Spinal cord (tissue), 10 donors: ENCODE results near the gene ACE2. TPM values are rescaled to one million over a fixed set of nuclear protein-coding genes. Genes with fewer than 3 reads are reported as not detected.
A peak's percentile ranks its signal among the peaks of the same experiment; 100 is the strongest.

ENCODE experiments used
- DNase-seq, 6 donors: peaks; one replicate each; pipeline versions ENCODE4 v3.0.0 to v3.0.0-alpha.2; 2013 to 2015; ENCODE audit warnings: low spot score in 6 of 6, low read depth in 4 of 6
- H3K27ac ChIP-seq: one replicate; pipeline ENCODE4 v1.5.1; 2013; ENCODE audit warnings: low read depth, low read length, control low read depth
- H3K27me3 ChIP-seq: one replicate; pipeline ENCODE4 v1.6.1; 2013; ENCODE audit warnings: low read length; ENCODE audit not compliant: control insufficient read depth, insufficient read depth
- H3K36me3 ChIP-seq: one replicate; pipeline ENCODE4 v1.6.1; 2013; ENCODE audit warnings: low read length; ENCODE audit not compliant: control insufficient read depth, insufficient read depth
- H3K4me1 ChIP-seq: one replicate; pipeline ENCODE4 v1.6.1; 2013; ENCODE audit warnings: low read length; ENCODE audit not compliant: control insufficient read depth, insufficient read depth
- H3K4me3 ChIP-seq: one replicate; pipeline ENCODE4 v1.5.1; 2013; ENCODE audit warnings: low read depth, low read length, control low read depth
- H3K9me3 ChIP-seq: one replicate; pipeline ENCODE4 v1.6.1; 2013; ENCODE audit warnings: low read length; ENCODE audit not compliant: control insufficient read depth, insufficient read depth
- WGBS: methylation state at CpG from one replicate; pipeline ENCODE4 v1.1.5; 2013; ENCODE audit warnings: missing lambda C conversion rate; ENCODE audit not compliant: insufficient coverage; 5-methylcytosine and 5-hydroxymethylcytosine counted together
- polyA plus RNA-seq, 2 donors: library from polyadenylated mRNA; unstranded; fragments of 120-200 nt; gene quantifications; one replicate each; pipeline ENCODE4 v1.2.1, GENCODE V29; 2013; ENCODE audit not compliant: insufficient read length in 2 of 2
- total RNA-seq, 2 donors: library from RNA; depleted of rRNA in 1 of 2; stranded (reverse); fragments of 120-200 nt in 1 of 2; fragments of >200 nt in 1 of 2; gene quantifications; one replicate each; pipeline versions ENCODE4 v1.2.3 to v1.2.4, GENCODE V29; 2013 to 2014
- donor health status: healthy.

The ACE2 gene
- total and polyA plus RNA-seq, 4 donors = 0.19 to 1.9 (median 0.29) TPM

DNA sequence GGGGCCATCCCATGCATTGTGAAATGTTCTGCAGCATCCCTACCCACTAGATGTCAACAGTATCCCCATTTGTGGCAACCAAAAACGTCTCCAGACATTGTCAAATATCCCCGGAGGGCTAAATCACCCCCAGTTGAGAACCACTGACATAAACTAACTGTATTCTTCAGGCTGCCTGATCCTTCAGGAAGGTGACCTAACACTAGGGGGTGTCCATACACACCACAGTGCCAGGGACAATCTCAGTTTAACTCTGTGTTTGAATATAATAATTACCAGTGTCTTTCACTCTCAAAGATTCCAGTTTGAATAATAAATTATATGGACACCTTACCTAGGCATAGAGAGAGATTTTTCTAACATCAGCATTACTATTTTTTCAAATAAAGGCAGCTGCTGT is 6.4 kb downstream of the ACE2 start:
- no peaks in the 10 kb centered on the region for H3K36me3 ChIP-seq
- no peak for DNase-seq
- H3K27ac ChIP-seq = no peak overlapping the region
- no peaks in the 10 kb centered on the region for H3K9me3 ChIP-seq
- H3K27me3 ChIP-seq = peaks cover 34% of the 10 kb centered on the region
- WGBS = 41% methylated on average over 2 of the region's 2 CpGs
- no peak overlapping the region for H3K4me3 ChIP-seq
- no peaks in the 10 kb centered on the region for H3K4me1 ChIP-seq

DNA sequence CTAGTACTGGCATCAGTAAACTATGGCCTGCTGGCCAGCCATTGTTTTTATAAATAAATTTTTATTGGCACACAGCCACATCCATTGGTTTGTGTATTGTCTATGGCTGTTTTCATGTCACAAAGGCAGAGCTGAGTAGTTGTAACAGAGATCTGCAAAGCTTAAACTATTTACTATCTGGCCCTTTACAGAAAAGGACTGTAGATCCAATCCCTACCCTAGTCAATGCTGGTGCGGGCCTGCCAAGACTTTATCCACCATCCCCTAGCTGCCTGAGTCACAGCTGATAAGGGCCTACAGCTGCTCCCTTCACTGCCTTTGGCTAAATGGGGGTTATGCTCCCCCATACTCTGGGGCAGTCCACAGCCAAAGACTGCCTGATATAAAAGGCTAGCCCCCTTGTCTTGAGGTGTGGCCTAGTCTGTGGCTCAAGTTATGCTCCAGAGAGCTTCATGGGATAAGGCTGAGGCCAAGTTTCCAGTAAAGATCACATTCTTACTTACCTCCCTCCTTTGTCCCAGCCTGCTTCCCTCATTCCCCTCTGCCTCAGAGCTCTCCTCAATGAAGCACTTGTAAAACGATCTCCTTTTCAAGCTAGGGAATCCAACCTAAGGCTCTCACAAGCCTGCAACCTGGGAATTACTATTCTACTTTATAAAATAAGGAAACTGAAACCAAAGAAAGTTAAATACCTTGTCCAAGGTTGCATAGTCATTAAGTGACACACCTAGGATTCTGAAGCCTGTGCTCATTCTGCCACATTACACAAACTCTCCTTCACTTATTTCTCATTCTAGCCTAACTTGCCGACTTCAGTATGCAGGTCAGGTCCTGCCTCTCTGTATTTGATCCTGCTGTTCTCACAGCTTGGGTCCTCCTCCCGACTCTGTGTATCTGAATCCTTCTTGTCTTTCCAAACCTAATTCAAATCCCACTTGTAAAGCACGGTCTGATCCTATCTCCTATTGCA is 20.7 kb downstream of the ACE2 start:
- no peak for DNase-seq
- 40% methylated on average over 5 of the region's 5 CpGs for WGBS
- Histone ChIP-seq H3K36me3 (no peaks in the 10 kb centered on the region), H3K4me1 (no peaks in the 10 kb centered on the region), H3K4me3 (no peak overlapping the region), H3K27me3 (peaks cover 21% of the 10 kb centered on the region), H3K9me3 (no peaks in the 10 kb centered on the region), H3K27ac (no peak overlapping the region)

GRCh38 chrX:15576019-15576418 is 24.7 kb downstream of the ACE2 start:
- Histone ChIP-seq H3K27me3 (peaks cover 40% of the 10 kb centered on the region), H3K4me1 (no peaks in the 10 kb centered on the region), H3K9me3 (no peaks in the 10 kb centered on the region), H3K27ac (no peak overlapping the region), H3K4me3 (no peak overlapping the region), H3K36me3 (no peaks in the 10 kb centered on the region)
- no CpG with 5 or more reads among the region's 1 CpG for WGBS
- DNase-seq = no peak

- no peaks in the 10 kb centered on the region for H3K36me3 ChIP-seq
- H3K4me1 ChIP-seq = no peaks in the 10 kb centered on the region
- H3K4me3 ChIP-seq = no peak overlapping the region
- H3K27ac ChIP-seq = no peak overlapping the region
- no CpG with 5 or more reads among the region's 2 CpGs for WGBS
- H3K27me3 ChIP-seq = peaks cover 38% of the 10 kb centered on the region
- DNase-seq = no peak
- no peaks in the 10 kb centered on the region for H3K9me3 ChIP-seq
Measured at GRCh38 chrX:15574017-15574416, 26.7 kb downstream of the ACE2 start.

DNA sequence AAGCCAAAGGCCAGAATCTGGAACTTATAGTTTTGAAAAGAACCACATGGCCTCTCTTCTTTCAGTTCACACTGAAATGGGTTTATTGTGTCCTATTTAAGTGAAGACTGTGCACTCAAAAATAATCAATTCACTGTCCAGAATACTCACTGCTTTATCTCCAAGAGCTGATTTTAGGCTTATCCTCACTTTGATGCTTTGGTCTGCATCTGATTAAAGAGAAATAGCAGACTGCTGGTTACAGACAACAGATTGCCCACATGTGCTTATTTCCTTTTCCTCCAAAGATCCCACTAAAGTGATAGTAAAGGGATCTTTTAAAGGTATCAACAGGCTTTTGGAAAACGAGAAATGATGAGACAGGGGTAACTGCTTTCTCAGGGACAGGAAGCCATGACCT is 30.6 kb downstream of the ACE2 start:
- Histone ChIP-seq H3K9me3 (no peaks in the 10 kb centered on the region), H3K4me1 (peaks cover 3% of the 10 kb centered on the region), H3K27ac (no peak overlapping the region), H3K36me3 (no peaks in the 10 kb centered on the region), H3K27me3 (peaks cover 47% of the 10 kb centered on the region), H3K4me3 (no peak overlapping the region)
- 56% methylated on average over 1 of the region's 1 CpG for WGBS
- no peak for DNase-seq

DNA sequence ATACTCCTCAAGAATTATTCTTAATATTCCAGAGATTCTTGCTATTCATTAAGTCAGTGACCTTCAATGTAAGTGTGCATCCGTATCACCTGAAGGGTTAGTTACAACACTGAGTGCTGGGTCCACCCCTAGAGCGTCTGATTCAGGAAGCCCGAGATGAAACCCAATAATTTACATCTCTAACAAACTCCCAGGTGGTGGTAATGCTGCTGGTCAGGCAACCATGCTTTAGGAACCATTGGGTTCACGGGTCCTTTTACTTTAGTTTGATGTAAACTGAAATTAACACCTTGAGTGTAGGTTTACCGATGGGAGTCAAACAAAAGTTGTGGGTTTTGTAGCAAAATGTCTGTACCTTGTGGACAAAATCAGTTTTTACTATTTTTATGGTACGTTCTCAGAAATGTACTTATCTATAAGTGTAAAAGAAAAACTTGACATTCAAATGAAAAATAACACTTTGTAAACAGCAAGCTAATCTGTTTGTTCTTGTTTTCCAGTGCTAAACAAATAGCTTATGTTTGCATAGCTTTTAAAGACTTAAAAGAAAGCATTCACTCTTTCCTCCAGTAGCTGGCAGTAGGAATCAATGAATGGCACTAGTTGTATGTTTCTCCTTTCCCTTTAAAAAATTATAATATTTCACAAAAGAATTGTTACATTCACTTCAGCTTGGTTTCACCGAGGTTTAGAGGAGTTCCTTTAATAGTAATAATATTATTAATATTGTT is 32.7 kb downstream of the ACE2 start:
- Histone ChIP-seq H3K4me3 (no peak overlapping the region), H3K4me1 (peaks cover 3% of the 10 kb centered on the region), H3K36me3 (no peaks in the 10 kb centered on the region), H3K27ac (no peak overlapping the region), H3K27me3 (peaks cover 39% of the 10 kb centered on the region), H3K9me3 (no peaks in the 10 kb centered on the region)
- peak in 1 of 6 donors; percentile 22 for DNase-seq
- WGBS = 50% methylated on average over 2 of the region's 7 CpGs

DNA sequence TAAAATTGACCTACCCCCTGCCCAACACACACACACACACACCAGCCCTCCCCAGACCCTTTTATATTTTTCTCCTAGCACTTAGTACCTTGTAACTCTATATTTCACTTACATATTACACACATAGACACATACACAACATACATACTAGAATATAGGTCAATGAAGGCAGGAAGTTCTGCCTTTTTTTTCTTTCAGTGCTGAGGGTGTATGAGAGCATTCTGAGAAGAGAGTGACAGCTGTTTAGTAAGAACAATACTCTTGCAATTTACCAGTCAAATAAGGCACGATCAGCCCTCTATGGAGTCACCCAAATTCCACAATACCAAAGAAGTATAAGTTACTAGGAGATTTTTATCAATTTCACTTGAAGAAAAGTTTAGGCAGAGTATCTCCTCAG is 33.5 kb downstream of the ACE2 start:
- Histone ChIP-seq H3K36me3 (no peaks in the 10 kb centered on the region), H3K27me3 (peaks cover 36% of the 10 kb centered on the region), H3K9me3 (no peaks in the 10 kb centered on the region), H3K27ac (no peak overlapping the region), H3K4me1 (peaks cover 3% of the 10 kb centered on the region), H3K4me3 (no peak overlapping the region)
- no peak for DNase-seq
- no CpG with 5 or more reads among the region's 1 CpG for WGBS

GRCh38 chrX:15566244-15566643 is 34.5 kb downstream of the ACE2 start:
- H3K4me3 ChIP-seq = no peak overlapping the region
- H3K27me3 ChIP-seq = peaks cover 28% of the 10 kb centered on the region
- H3K9me3 ChIP-seq = no peaks in the 10 kb centered on the region
- H3K36me3 ChIP-seq = no peaks in the 10 kb centered on the region
- WGBS = no CpG with 5 or more reads among the region's 1 CpG
- DNase-seq = no peak
- peaks cover 3% of the 10 kb centered on the region for H3K4me1 ChIP-seq
- H3K27ac ChIP-seq = no peak overlapping the region

- 29% methylated on average over 1 of the region's 5 CpGs for WGBS
- Histone ChIP-seq H3K27ac (no peak overlapping the region), H3K4me3 (no peak overlapping the region), H3K9me3 (no peaks in the 10 kb centered on the region), H3K36me3 (no peaks in the 10 kb centered on the region), H3K27me3 (peaks cover 28% of the 10 kb centered on the region), H3K4me1 (peaks cover 3% of the 10 kb centered on the region)
- peak in 3 of 6 donors; percentile 14 to 48 (median 41) for DNase-seq
Measured at GRCh38 chrX:15564981-15565579, 35.7 kb downstream of the ACE2 start.
